Cardiac septum (tissue), 1 donor: ENCODE measurements around the gene CDHR2. TPM values are rescaled to one million over a fixed set of nuclear protein-coding genes. Genes with fewer than 3 reads are reported as not detected.
A peak's percentile ranks its signal among the peaks of the same experiment; 100 is the strongest.

Experiments used
- DNase-seq: peaks from one replicate; pipeline ENCODE4 v3.0.0-alpha.2; 2020; ENCODE audit warnings: low spot score
- intact Hi-C: fragments of 100-400 bp; cut with DNase I; formaldehyde crosslinking; loops from one replicate; pipeline ENCODE4 v1.14.0; 2022
- total RNA-seq: library from RNA; stranded (reverse); fragmentation: NEBNext Ultra II Directional; extraction: Animal tissue kit (Norgen Biotek cat#: 25700); gene quantifications from one replicate; pipeline ENCODE4 v1.2.1, GENCODE V29; 2021
- donor health status: DM: no; HTN: no; CAD: no.

CDHR2 gene
- total RNA-seq, 1 donor from 2014 or later, result 0.51 TPM

- intact Hi-C loops, result no loop called here
- DNase-seq, result no peak
These were observed 21.6 kb upstream of the CDHR2 start for GRCh38 chr5:176527246-176528222.

- no peak for DNase-seq
- intact Hi-C loops, result no loop called here
These were observed 20.8 kb upstream of the CDHR2 start for GRCh38 chr5:176528301-176528700.

- no peak for DNase-seq
- intact Hi-C loops, result no loop called here
These were observed 20.4 kb upstream of the CDHR2 start for GRCh38 chr5:176528761-176529115.

- intact Hi-C loops, result no loop called here
- DNase-seq, result no peak
These were observed 19.9 kb upstream of the CDHR2 start for GRCh38 chr5:176529116-176529740.

GRCh38 chr5:176529741-176530141, 19.4 kb upstream of the CDHR2 start:
- intact Hi-C loops, result no loop called here
- no peak for DNase-seq

GRCh38 chr5:176530393-176530982, 18.7 kb upstream of the CDHR2 start:
- no peak for DNase-seq
- intact Hi-C loops, result no loop called here

GRCh38 chr5:176530983-176531901, 17.9 kb upstream of the CDHR2 start:
- intact Hi-C loops, result no loop called here
- no peak for DNase-seq

GRCh38 chr5:176531902-176532493, 17.1 kb upstream of the CDHR2 start:
- DNase-seq, result no peak
- intact Hi-C loops, result no loop called here

GRCh38 chr5:176532795-176533194, 16.3 kb upstream of the CDHR2 start:
- intact Hi-C loops, result no loop called here
- no peak for DNase-seq

- intact Hi-C loops, result no loop called here
- no peak for DNase-seq
These were observed 15.8 kb upstream of the CDHR2 start for GRCh38 chr5:176533390-176533789.

GRCh38 chr5:176533894-176534611, 15.1 kb upstream of the CDHR2 start:
- intact Hi-C loops, result no loop called here
- DNase-seq, result no peak

- intact Hi-C loops, result loop anchor here (5.0 kb wide), 1 partner anchor 117 kb away; the partner anchor contains the start of gene CLTB
- no peak for DNase-seq
These were observed 14.5 kb upstream of the CDHR2 start for GRCh38 chr5:176534640-176535039.

- intact Hi-C loops, result loop anchor here (5.0 kb wide), 1 partner anchor 118 kb away; the partner anchor contains the start of gene CLTB
- DNase-seq, result no peak
These were observed 14.0 kb upstream of the CDHR2 start for GRCh38 chr5:176535101-176535663.

- no peak for DNase-seq
- intact Hi-C loops, result loop anchor here (2.0 to 5.0 kb wide), 2 partner anchors 118 to 471 kb away; partner anchors contain the start of genes CLTB and UIMC1
These were observed 13.4 kb upstream of the CDHR2 start for GRCh38 chr5:176535664-176536131.

- intact Hi-C loops, result loop anchor here (2.0 to 5.0 kb wide), 2 partner anchors 119 to 470 kb away; partner anchors contain the start of genes CLTB and UIMC1
- peak; percentile 94 for DNase-seq
These were observed 12.8 kb upstream of the CDHR2 start for GRCh38 chr5:176536132-176536901.

GRCh38 chr5:176536902-176537553, 12.1 kb upstream of the CDHR2 start, which contains the start of gene RNF44:
Gene RNF44, minus strand, starts transcription at chr5:176537402. Its CDS starts 4,930 bp downstream, at chr5:176532472.
- DNase-seq, result peak; percentile 99
- intact Hi-C loops, result loop anchor here (2.0 to 5.0 kb wide), 2 partner anchors 120 to 470 kb away; partner anchors contain the start of genes CLTB and UIMC1
